Skeletal muscle cell (primary cell): Measurements from ENCODE around the gene OR51B4.
"Not testable (repeated sequence)": the region's sequence is repeated elsewhere in the genome, so short reads cannot be mapped to it uniquely, and the experiment has no call there.

Experiments used
- DNase-seq: peaks from one replicate; pipeline ENCODE4 v3.0.0-alpha.2; 2010; ENCODE audit warnings: low read depth
- H3K4me3 ChIP-seq: 2 replicates; pipeline ENCODE4 v1.5.1; 2011; ENCODE audit warnings: low read depth, mild to moderate bottlenecking, control low read depth, low read length, moderate library complexity

The OR51B4 gene

GRCh38 chr11:5277807-5278382 lies 23.9 kb downstream of the OR51B4 start:
- H3K4me3 ChIP-seq = no peak overlapping the region
- DNase-seq = no peak

- no peak overlapping the region for H3K4me3 ChIP-seq
- DNase-seq = no peak
Observed at GRCh38 chr11:5276697-5277096, 25.0 kb downstream of the OR51B4 start.

- no peak overlapping the region for H3K4me3 ChIP-seq
- no peak for DNase-seq
Observed at GRCh38 chr11:5275369-5276110, 26.2 kb downstream of the OR51B4 start.

DNA sequence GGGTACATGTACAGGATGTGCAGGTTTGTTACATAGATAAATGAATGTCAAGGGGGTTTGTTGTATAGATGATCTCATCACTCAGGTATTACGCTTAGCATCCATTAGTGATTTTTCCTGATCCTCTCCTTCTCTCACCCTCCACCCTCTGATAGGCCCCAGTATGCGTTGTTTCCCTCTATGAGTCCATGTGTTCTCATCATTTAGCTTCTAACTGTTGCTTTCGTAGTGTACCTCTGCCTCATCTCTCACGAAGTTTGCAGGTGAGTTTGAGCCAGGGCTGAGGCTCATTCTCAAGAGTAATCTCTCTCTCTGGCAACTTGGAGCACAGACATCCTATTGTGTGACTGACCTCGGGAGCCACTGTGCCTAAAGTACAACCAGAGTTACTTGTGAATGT lies 27.4 kb downstream of the OR51B4 start:
- no peak for DNase-seq
- no peak overlapping the region for H3K4me3 ChIP-seq

DNA sequence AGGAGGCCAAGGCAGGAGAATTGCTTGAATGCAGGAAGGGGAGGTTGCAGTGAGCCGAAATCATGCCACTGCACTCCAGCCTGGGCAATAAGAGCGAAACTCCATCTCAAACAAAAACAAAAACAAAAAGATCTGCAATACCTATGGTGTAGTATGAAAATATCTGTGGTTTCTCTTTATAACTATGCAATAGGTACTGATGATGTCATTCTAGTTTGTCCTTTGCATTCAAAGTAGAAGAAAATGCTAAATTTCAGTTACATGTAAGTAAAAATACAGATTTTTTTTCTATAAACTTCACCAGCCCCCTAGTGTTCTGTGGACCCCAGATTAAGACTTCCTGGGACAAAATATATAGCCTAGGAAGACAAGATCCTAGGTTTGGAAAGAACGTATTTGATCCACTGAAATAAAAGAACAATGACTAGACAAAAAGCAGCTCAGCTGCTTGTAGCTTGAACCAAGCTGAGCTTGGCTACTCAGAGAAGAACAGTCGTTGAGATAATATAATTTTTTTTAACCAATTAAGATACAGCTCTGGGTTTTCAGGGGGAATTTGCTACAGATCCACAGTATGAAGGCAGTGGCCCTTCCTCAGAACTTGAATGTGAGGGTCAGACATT lies 29.2 kb downstream of the OR51B4 start:
- no peak overlapping the region for H3K4me3 ChIP-seq
- no peak for DNase-seq

- no peak within 1 kb of the TSS for H3K4me3 ChIP-seq
- DNase-seq = no peak
Observed at GRCh38 chr11:5269715-5270147, 32.0 kb downstream of the OR51B4 start, which contains the start of gene HBE1. TSS of gene HBE1 (minus strand) at chr11:5269945. CDS start at chr11:5269890, 55 bp downstream.

DNA sequence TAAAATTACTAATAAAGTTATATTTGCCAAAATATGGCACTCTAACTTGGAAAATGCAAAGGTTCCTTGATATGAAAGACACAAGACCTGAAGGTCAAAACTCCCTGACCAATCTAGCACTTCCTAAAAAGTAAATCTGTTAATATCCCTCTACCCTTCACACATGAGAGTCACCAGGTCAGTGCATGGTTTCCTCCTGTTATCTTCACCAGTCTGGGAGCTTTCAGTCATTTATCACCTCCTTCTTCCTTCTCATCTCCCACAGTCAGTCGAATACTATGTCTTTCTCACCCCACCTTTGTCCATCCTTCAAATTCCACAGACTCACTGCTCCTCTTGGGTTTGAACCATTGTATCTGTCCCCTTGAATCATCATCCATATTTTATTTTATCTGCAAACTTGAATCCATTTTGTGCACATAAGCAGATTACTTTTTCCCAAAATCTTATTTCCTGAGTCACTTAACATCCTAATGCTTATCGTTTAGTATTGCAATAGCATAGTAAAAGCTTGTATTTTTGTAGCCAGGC lies 34.6 kb downstream of the OR51B4 start:
- no peak overlapping the region for H3K4me3 ChIP-seq
- DNase-seq = no peak

DNA sequence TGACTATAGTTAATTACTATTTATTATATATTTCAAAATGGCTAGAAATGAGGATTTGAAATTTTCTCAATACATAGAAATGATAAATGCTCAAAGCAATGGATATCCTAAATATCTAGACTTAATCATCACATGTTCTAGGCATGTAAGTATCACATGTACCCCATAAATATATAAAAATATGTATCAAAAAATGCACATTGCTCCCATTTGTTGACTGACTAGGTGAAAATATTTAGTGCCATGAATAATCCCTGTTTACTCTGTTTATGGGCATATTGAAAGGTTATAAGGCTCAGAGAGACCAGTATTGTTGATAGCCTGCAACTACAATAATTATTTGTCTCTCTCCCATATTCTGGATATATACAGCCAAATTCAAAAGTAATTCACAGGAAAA lies 35.1 kb downstream of the OR51B4 start:
- DNase-seq = no peak
- no peak overlapping the region for H3K4me3 ChIP-seq

- H3K4me3 ChIP-seq = no peak overlapping the region
- DNase-seq = no peak
Observed at GRCh38 chr11:5265832-5266231, 35.9 kb downstream of the OR51B4 start.

GRCh38 chr11:5258543-5259262 lies 43.0 kb downstream of the OR51B4 start:
- H3K4me3 ChIP-seq = no peak overlapping the region
- no peak for DNase-seq

DNA sequence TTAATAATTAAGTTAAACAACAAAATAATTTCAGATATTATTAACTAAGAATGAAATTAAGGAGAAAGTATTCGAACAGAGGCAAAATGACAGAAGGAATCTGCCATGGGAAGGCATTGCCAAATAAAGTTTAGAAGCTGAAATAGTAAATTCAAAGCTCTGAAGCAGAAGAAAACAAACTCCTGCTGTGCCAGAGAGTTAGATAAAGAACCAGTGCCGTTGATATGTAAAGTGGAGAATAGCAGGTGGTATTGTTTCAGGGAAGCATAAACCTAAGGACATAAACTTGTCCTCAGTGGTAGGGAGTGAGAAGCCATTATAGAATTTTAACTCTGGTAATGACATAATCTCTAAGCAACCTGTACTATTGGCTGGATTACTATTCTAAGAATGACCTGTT lies 44.5 kb downstream of the OR51B4 start:
- H3K4me3 ChIP-seq = no peak overlapping the region
- no peak for DNase-seq

GRCh38 chr11:5254646-5255413 lies 46.9 kb downstream of the OR51B4 start, which contains the start of gene HBG2:
TSS of gene HBG2 (minus strand) at chr11:5254781. CDS start at chr11:5254728, 53 bp downstream.
- not testable (repeated sequence) for DNase-seq, H3K4me3 ChIP-seq

- not testable (repeated sequence) for H3K4me3 ChIP-seq, DNase-seq
Observed at GRCh38 chr11:5254023-5254422, 47.7 kb downstream of the OR51B4 start.

GRCh38 chr11:5253440-5253839 lies 48.3 kb downstream of the OR51B4 start:
- not testable (repeated sequence) for H3K4me3 ChIP-seq, DNase-seq

GRCh38 chr11:5252919-5253265 lies 48.9 kb downstream of the OR51B4 start:
- DNase-seq = no peak
- H3K4me3 ChIP-seq = no peak overlapping the region

GRCh38 chr11:5252192-5252918 lies 49.4 kb downstream of the OR51B4 start:
- DNase-seq = no peak
- no peak overlapping the region for H3K4me3 ChIP-seq

- DNase-seq = no peak
- no peak overlapping the region for H3K4me3 ChIP-seq
Observed at GRCh38 chr11:5251746-5252145, 50.0 kb downstream of the OR51B4 start.
